ENCODE data around the gene MTG2. TPM values are rescaled to one million over a fixed set of nuclear protein-coding genes. Genes with fewer than 3 reads are reported as not detected.

The MTG2 gene
- total and polyA plus RNA-seq, 2 of the 13 experiments (the other 11 are each of a cell fraction or from before 2014, with no cell fraction given), result 20.4 to 37.8 TPM

GRCh38 chr20:62236766-62237513 lies 54.1 kb downstream of the MTG2 start (continued):
- TF ChIP-seq PPARG (CRISPR knock-in tag; conservative IDR thresholded peaks at IDR 0.05) (0 out of 2 replicates have a peak, but pooled peaks have one; percentile 9), MIXL1 (CRISPR knock-in tag; IDR thresholded peaks at IDR 0.05) (0 out of 2 replicates have a peak, but pooled peaks have one; percentile 12), ZNF451 (CRISPR knock-in tag; IDR thresholded peaks at IDR 0.05) (0 out of 2 replicates have a peak, but pooled peaks have one; percentile 81), MED1 (CRISPR knock-in tag; IDR thresholded peaks at IDR 0.05) (peak; percentile 24; the same call in 1 of the 2 replicates), SOX6 (IDR thresholded peaks at IDR 0.05) (no peak), SOX6 (CRISPR knock-in tag; IDR thresholded peaks at IDR 0.05) (peak; percentile 59), UBTF (CRISPR knock-in tag; IDR thresholded peaks at IDR 0.05) (peak; percentile 25; the same call in 1 of the 2 replicates), RAD51 (IDR thresholded peaks at IDR 0.05; ENCODE audit: borderline replicate concordance) (peak; percentile 37; the same call in 1 of the 2 replicates), ZNF644 (CRISPR knock-in tag; IDR thresholded peaks at IDR 0.05; ENCODE audit: low read depth) (no peak), NFYC (CRISPR knock-in tag; IDR thresholded peaks at IDR 0.05) (0 out of 2 replicates have a peak, but pooled peaks have one; percentile 11), ELK4 (CRISPR knock-in tag; IDR thresholded peaks at IDR 0.05; ENCODE audit: borderline replicate concordance) (no peak), GABPB1 (CRISPR knock-in tag; IDR thresholded peaks at IDR 0.05) (peak; percentile 66), ZNF883 (CRISPR knock-in tag; IDR thresholded peaks at IDR 0.05; ENCODE audit: not compliant biosample characterization) (peak; percentile 0), CC2D1A (CRISPR knock-in tag; IDR thresholded peaks at IDR 0.05) (no peak), IRF9 (CRISPR knock-in tag; IDR thresholded peaks at IDR 0.05; ENCODE audit: borderline replicate concordance) (0 out of 2 replicates have a peak, but pooled peaks have one; percentile 50), ZNF510 (CRISPR knock-in tag; IDR thresholded peaks at IDR 0.05; ENCODE audit: low read depth) (0 out of 2 replicates have a peak, but pooled peaks have one; percentile 27), THAP8 (CRISPR knock-in tag; IDR thresholded peaks at IDR 0.05; ENCODE audit: borderline replicate concordance) (no peak), KDM3A (CRISPR knock-in tag; IDR thresholded peaks at IDR 0.05; ENCODE audit: low read depth) (no peak), RXRA (CRISPR knock-in tag; IDR thresholded peaks at IDR 0.05) (0 out of 2 replicates have a peak, but pooled peaks have one; percentile 13), ESRRA (CRISPR knock-in tag; IDR thresholded peaks at IDR 0.05; ENCODE audit: low read depth) (peak; percentile 21; the same call in 1 of the 2 replicates)
- TF ChIP-seq, protein P1, sequence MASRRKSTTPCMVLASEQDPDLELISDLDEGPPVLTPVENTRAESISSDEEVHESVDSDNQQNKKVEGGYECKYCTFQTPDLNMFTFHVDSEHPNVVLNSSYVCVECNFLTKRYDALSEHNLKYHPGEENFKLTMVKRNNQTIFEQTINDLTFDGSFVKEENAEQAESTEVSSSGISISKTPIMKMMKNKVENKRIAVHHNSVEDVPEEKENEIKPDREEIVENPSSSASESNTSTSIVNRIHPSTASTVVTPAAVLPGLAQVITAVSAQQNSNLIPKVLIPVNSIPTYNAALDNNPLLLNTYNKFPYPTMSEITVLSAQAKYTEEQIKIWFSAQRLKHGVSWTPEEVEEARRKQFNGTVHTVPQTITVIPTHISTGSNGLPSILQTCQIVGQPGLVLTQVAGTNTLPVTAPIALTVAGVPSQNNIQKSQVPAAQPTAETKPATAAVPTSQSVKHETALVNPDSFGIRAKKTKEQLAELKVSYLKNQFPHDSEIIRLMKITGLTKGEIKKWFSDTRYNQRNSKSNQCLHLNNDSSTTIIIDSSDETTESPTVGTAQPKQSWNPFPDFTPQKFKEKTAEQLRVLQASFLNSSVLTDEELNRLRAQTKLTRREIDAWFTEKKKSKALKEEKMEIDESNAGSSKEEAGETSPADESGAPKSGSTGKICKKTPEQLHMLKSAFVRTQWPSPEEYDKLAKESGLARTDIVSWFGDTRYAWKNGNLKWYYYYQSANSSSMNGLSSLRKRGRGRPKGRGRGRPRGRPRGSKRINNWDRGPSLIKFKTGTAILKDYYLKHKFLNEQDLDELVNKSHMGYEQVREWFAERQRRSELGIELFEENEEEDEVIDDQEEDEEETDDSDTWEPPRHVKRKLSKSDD (CRISPR knock-in tag; IDR thresholded peaks at IDR 0.05; ENCODE audit: low read depth), result 0 out of 2 replicates have a peak, but pooled peaks have one; percentile 17

Measured in HepG2 (cell line).